Endothelial cell of umbilical vein (primary cell): ENCODE measurements around the gene PRICKLE4. TPM values are rescaled to one million over a fixed set of nuclear protein-coding genes. Genes with fewer than 3 reads are reported as not detected.

Experiments used
- BruUV-seq: library from RNA; stranded (reverse); fragments of 400-500 nt; replicated peaks from 2 replicates; lab custom pipeline; 2021; lab: Mats Ljungman, UMichigan
- CTCF ChIA-PET: fragments of 300-600, 350-600 bp; sonication (Branson Sonifier 250); formaldehyde crosslinking; loops from one replicate; lab custom pipeline; 2021; ENCODE audit warnings: antibody characterized with exemption, inconsistent platforms; lab: Charles Lee
- POLR2A ChIA-PET: fragments of 300-600, 350-600 bp; sonication (Branson Sonifier 250); formaldehyde crosslinking; loops from one replicate; lab custom pipeline; 2021; ENCODE audit warnings: antibody characterized with exemption, inconsistent platforms; lab: Charles Lee
- DNase-seq: peaks from one replicate; pipeline ENCODE4 v3.0.0-alpha.2; 2011; ENCODE audit warnings: low read depth, low spot score
- FAIRE-seq: peaks from 2 replicates; lab custom pipeline; 2011; peaks lifted over from hg19 to GRCh38; lab: Jason Lieb, UNC
- H2AFZ ChIP-seq: 2 replicates; pipeline ENCODE4 v1.6.0; 2012; ENCODE audit warnings: low read depth, low read length, control low read depth, inconsistent platforms
- H3K27ac ChIP-seq: 2 replicates; pipeline ENCODE4 v1.5.1; 2011; ENCODE audit warnings: low read depth, mild to moderate bottlenecking, control low read depth, low read length, moderate library complexity; ENCODE audit not compliant: insufficient read depth
- H3K27me3 ChIP-seq, 2 experiments: 2 replicates each; pipeline versions ENCODE4 v1.6.0 to v1.6.1; 2011; ENCODE audit warnings: low read length in 2 of 2, mixed read lengths in 1 of 2; ENCODE audit not compliant: control insufficient read depth in 2 of 2, insufficient read depth in 2 of 2
- H3K36me3 ChIP-seq, 2 experiments: 2 replicates in 1 of 2; 3 replicates in 1 of 2; pipeline ENCODE4 v1.5.1; 2011; ENCODE audit warnings: low read length in 2 of 2, mild to moderate bottlenecking in 1 of 2, moderate library complexity in 1 of 2; ENCODE audit not compliant: control insufficient read depth in 2 of 2, insufficient read depth in 2 of 2; ENCODE audit errors: extremely low read depth in 1 of 2
- H3K4me1 ChIP-seq: 3 replicates; pipeline ENCODE4 v1.5.1; 2011; ENCODE audit warnings: mild to moderate bottlenecking, low read length; ENCODE audit not compliant: control insufficient read depth, insufficient read depth; ENCODE audit errors: extremely low read depth
- H3K4me2 ChIP-seq: 2 replicates; pipeline ENCODE4 v1.6.1; 2011; ENCODE audit warnings: low read length, control low read depth, mixed read lengths; ENCODE audit not compliant: insufficient read depth
- H3K4me3 ChIP-seq, 3 experiments: fragments of 200-600 bp in 1 of 3; sonication (generic), shearing (Covaris generic) in 1 of 3; replicated peaks in 1 of 3; 2 replicates each; pipeline ENCODE4 v1.5.1; 2011 to 2016; ENCODE audit warnings: control low read depth in 3 of 3, low read length in 3 of 3, mild to moderate bottlenecking in 2 of 3, inconsistent platforms in 1 of 3, low read depth in 1 of 3, moderate library complexity in 1 of 3; ENCODE audit not compliant: insufficient read depth in 1 of 3
- H3K79me2 ChIP-seq: 2 replicates; pipeline ENCODE4 v1.6.0; 2012; ENCODE audit warnings: low read length, inconsistent platforms; ENCODE audit not compliant: control insufficient read depth, insufficient read depth
- H3K9ac ChIP-seq: replicated peaks from 2 replicates; pipeline ENCODE3; 2011; ENCODE audit warnings: low read length, control low read depth; ENCODE audit not compliant: insufficient read depth; ENCODE audit errors: extremely low read depth
- H3K9me1 ChIP-seq: replicated peaks from 3 replicates; pipeline ENCODE4 v1.6.0; 2011; ENCODE audit warnings: mild to moderate bottlenecking, low read length; ENCODE audit not compliant: control insufficient read depth, insufficient read depth; ENCODE audit errors: extremely low read depth
- H3K9me3 ChIP-seq: replicated peaks from 2 replicates; pipeline ENCODE4 v1.5.1; 2012; ENCODE audit warnings: low read length, inconsistent platforms; ENCODE audit not compliant: control insufficient read depth, insufficient read depth
- H4K20me1 ChIP-seq: replicated peaks from 2 replicates; pipeline ENCODE3; 2011; ENCODE audit warnings: mild to moderate bottlenecking, low read length; ENCODE audit not compliant: control insufficient read depth, insufficient read depth; ENCODE audit errors: extremely low read depth
- CTCF ChIP-seq, 2 donors: IDR thresholded peaks; 1 replicate in 1 of 2; 2 replicates in 1 of 2; pipeline ENCODE4 v1.5.1; 2011; ENCODE audit warnings: low read length in 2 of 2, mild to moderate bottlenecking in 2 of 2, moderate library complexity in 2 of 2, control low read depth in 1 of 2, inconsistent platforms in 1 of 2, low read depth in 1 of 2; ENCODE audit not compliant: insufficient read depth in 1 of 2; ENCODE audit errors: extremely low read depth in 1 of 2
- EZH2 ChIP-seq: IDR thresholded peaks from 2 replicates; pipeline ENCODE4 v1.6.1; 2012; ENCODE audit warnings: borderline replicate concordance, low read depth, mild to moderate bottlenecking, moderate library complexity, low read length, inconsistent platforms; ENCODE audit not compliant: severe bottlenecking
- FOS ChIP-seq: IDR thresholded peaks from 2 replicates; pipeline ENCODE4 v1.6.1; 2011; ENCODE audit warnings: mild to moderate bottlenecking, low read length, moderate library complexity, borderline replicate concordance; ENCODE audit not compliant: insufficient read depth
- GATA2 ChIP-seq: IDR thresholded peaks from 2 replicates; pipeline ENCODE4 v1.7.0; 2011; ENCODE audit warnings: low read depth, mild to moderate bottlenecking, moderate library complexity, mixed read lengths, low read length; ENCODE audit not compliant: insufficient read length, insufficient read depth
- JUN ChIP-seq: IDR thresholded peaks from 2 replicates; pipeline ENCODE4 v1.6.1; 2011; ENCODE audit warnings: borderline replicate concordance, low read depth; ENCODE audit not compliant: insufficient read length, insufficient read depth
- MAX ChIP-seq: IDR thresholded peaks from 2 replicates; pipeline ENCODE4 v1.6.1; 2011; ENCODE audit not compliant: insufficient read depth, insufficient read length
- MYC ChIP-seq: IDR thresholded peaks from one replicate; pipeline ENCODE4 v1.6.1; 2011; ENCODE audit warnings: mild to moderate bottlenecking, low read depth, low read length
- POLR2A ChIP-seq: IDR thresholded peaks from 2 replicates; pipeline ENCODE4 v1.6.1; 2012; ENCODE audit warnings: low read depth, mild to moderate bottlenecking, control low read depth, low read length
- POLR2AphosphoS5 ChIP-seq: IDR thresholded peaks from 2 replicates; pipeline ENCODE4 v1.6.1; 2012; ENCODE audit warnings: low read depth, mild to moderate bottlenecking, control low read depth, low read length, moderate library complexity; ENCODE audit not compliant: insufficient read depth
- dilution Hi-C: fragments of 300-500 bp; cut with MboI; formaldehyde crosslinking; loops from one replicate; pipeline ENCODE4 v1.15.0; 2019; ENCODE audit warnings: low sequenced_read_pairs; ENCODE audit not compliant: extremely low pct_ligation_motif_present
- intact Hi-C: fragments of 100-400 bp; cut with micrococcal nuclease; formaldehyde crosslinking; loops from one replicate; pipeline ENCODE4 v1.10.0; 2022
- polyA plus RNA-seq, 4 experiments: library from polyadenylated mRNA; depleted of rRNA in 3 of 4; stranded (reverse) in 3 of 4; unstranded in 1 of 4; fragments of >200 nt; gene quantifications; 2 replicates each; pipeline versions ENCODE4 v1.2.1 to v1.2.3, GENCODE V29; 2011 to 2012; ENCODE audit warnings: missing spikeins in 1 of 4
- total RNA-seq: library from RNA; stranded (reverse); gene quantifications from 2 replicates; pipeline ENCODE4 v1.2.3, GENCODE V29; 2021

PRICKLE4 gene
- total and polyA plus RNA-seq, 2 donors (not counting 3 experiments of a cell fraction or from before 2014, with no cell fraction given): 1.0 to 3.3 TPM

- Histone ChIP-seq H3K4me3 (no peak overlapping the region), H3K27ac (no peak overlapping the region), H3K79me2 (no peaks in the 10 kb centered on the region), H3K27me3 (no peaks in the 10 kb centered on the region), H2AFZ (no peak overlapping the region), H3K4me1 (peaks cover 4% of the 10 kb centered on the region), H3K36me3 (no peaks in the 10 kb centered on the region), H3K4me2 (no peak overlapping the region), H4K20me1 (no peaks in the 10 kb centered on the region), H3K9me3 (no peaks in the 10 kb centered on the region), H3K9ac (no peak overlapping the region), H3K9me1 (no peaks in the 10 kb centered on the region)
- DNase-seq (no peak), FAIRE-seq (no peak)
- no TSS peak for BruUV-seq
- CTCF ChIA-PET: interaction anchor here (1.4 kb wide), 1 partner anchor 36 kb away, joined by 5 read pairs; no protein-coding TSS in a partner anchor
- intact Hi-C loops: no loop called here
- POLR2A ChIA-PET: no interaction called here
- TF ChIP-seq CTCF (IDR thresholded peaks at IDR 0.05; ENCODE audit: extremely low read depth in 1 of 2, insufficient read depth in 1 of 2, low read depth in 1 of 2, low read length in 2 of 2): no peak
- no peak for TF ChIP-seq JUN
- TF ChIP-seq MYC: no peak
- TF ChIP-seq FOS: no peak
- no peak for TF ChIP-seq POLR2A
- no peak for TF ChIP-seq GATA2
- no peak for TF ChIP-seq EZH2
- no peak for TF ChIP-seq POLR2AphosphoS5
- no peak for TF ChIP-seq MAX
- dilution Hi-C loops: no loop called here
Measured at GRCh38 chr6:41739041-41739440, 41.5 kb upstream of the PRICKLE4 start.
